ENCODE measurements around the gene CADPS.

- TF ChIP-seq, protein P1, sequence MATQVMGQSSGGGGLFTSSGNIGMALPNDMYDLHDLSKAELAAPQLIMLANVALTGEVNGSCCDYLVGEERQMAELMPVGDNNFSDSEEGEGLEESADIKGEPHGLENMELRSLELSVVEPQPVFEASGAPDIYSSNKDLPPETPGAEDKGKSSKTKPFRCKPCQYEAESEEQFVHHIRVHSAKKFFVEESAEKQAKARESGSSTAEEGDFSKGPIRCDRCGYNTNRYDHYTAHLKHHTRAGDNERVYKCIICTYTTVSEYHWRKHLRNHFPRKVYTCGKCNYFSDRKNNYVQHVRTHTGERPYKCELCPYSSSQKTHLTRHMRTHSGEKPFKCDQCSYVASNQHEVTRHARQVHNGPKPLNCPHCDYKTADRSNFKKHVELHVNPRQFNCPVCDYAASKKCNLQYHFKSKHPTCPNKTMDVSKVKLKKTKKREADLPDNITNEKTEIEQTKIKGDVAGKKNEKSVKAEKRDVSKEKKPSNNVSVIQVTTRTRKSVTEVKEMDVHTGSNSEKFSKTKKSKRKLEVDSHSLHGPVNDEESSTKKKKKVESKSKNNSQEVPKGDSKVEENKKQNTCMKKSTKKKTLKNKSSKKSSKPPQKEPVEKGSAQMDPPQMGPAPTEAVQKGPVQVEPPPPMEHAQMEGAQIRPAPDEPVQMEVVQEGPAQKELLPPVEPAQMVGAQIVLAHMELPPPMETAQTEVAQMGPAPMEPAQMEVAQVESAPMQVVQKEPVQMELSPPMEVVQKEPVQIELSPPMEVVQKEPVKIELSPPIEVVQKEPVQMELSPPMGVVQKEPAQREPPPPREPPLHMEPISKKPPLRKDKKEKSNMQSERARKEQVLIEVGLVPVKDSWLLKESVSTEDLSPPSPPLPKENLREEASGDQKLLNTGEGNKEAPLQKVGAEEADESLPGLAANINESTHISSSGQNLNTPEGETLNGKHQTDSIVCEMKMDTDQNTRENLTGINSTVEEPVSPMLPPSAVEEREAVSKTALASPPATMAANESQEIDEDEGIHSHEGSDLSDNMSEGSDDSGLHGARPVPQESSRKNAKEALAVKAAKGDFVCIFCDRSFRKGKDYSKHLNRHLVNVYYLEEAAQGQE (IDR thresholded peaks at IDR 0.05; ENCODE audit: insufficient read depth in 1 of 2, low read depth in 2 of 2, low read length in 2 of 2), result no peak
- TF ChIP-seq TAF1 (IDR thresholded peaks at IDR 0.05; ENCODE audit: borderline replicate concordance, insufficient read depth, low read length), result no peak
- no peak for TF ChIP-seq POLR2AphosphoS5 (IDR thresholded peaks at IDR 0.05; ENCODE audit: low read depth, low read length)
- no peak for TF ChIP-seq FOXP2 (optimal IDR thresholded peaks at IDR 0.05; ENCODE audit: borderline replicate concordance, extremely low read depth, extremely low read length, insufficient read depth)
Measured at GRCh38 chr3:62918131-62918530, 42.9 kb upstream of the CADPS start.

Data from PFSK-1 (cell line).